ENCODE data around the gene ST3GAL2.
"Not testable (repeated sequence)": the region's sequence is repeated elsewhere in the genome, so short reads cannot be mapped to it uniquely, and the experiment has no call there.

DNA sequence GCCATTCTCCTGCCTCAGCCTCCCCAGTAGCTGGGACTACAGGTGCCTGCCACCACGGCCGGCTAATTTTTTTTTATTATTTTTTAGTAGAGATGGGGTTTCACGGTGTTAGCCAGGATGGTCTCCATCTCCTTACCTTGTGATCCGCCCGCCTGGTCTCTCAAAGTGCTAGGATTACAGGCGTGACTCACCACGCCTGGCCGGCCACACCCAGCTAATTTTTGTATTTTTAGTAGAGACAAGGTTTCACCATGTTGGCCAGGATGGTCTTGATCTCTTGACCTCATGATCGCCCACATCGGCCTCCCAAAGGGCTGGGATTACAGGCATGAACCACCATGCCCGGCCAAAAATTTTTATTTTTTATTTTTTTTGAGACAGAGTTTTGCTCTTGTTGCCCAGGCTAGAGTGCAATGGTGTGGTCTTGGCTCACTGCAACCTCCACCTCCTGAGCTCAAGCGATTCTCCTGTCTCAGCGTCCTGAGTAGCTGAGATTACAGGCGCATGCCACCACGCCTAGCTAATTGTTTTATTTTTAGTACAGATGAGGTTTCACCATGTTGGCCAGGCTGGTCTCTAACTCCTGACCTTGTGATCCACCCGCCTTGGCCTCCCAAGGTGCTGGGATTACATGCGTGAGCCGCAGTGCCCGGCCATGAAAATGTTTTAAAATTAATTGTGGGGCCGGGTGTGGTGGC, 52.5 kb downstream of the ST3GAL2 start:
- TF ChIP-seq, protein P1, sequence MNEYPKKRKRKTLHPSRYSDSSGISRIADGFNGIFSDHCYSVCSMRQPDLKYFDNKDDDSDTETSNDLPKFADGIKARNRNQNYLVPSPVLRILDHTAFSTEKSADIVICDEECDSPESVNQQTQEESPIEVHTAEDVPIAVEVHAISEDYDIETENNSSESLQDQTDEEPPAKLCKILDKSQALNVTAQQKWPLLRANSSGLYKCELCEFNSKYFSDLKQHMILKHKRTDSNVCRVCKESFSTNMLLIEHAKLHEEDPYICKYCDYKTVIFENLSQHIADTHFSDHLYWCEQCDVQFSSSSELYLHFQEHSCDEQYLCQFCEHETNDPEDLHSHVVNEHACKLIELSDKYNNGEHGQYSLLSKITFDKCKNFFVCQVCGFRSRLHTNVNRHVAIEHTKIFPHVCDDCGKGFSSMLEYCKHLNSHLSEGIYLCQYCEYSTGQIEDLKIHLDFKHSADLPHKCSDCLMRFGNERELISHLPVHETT (CRISPR knock-in tag; conservative IDR thresholded peaks at IDR 0.05 in 1 of 2, IDR thresholded peaks at IDR 0.05 in 1 of 2): not testable (repeated sequence)
- TF ChIP-seq, protein P2, sequence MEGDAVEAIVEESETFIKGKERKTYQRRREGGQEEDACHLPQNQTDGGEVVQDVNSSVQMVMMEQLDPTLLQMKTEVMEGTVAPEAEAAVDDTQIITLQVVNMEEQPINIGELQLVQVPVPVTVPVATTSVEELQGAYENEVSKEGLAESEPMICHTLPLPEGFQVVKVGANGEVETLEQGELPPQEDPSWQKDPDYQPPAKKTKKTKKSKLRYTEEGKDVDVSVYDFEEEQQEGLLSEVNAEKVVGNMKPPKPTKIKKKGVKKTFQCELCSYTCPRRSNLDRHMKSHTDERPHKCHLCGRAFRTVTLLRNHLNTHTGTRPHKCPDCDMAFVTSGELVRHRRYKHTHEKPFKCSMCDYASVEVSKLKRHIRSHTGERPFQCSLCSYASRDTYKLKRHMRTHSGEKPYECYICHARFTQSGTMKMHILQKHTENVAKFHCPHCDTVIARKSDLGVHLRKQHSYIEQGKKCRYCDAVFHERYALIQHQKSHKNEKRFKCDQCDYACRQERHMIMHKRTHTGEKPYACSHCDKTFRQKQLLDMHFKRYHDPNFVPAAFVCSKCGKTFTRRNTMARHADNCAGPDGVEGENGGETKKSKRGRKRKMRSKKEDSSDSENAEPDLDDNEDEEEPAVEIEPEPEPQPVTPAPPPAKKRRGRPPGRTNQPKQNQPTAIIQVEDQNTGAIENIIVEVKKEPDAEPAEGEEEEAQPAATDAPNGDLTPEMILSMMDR (IDR thresholded peaks at IDR 0.05 in 2 of 3, conservative IDR thresholded peaks at IDR 0.05 in 1 of 3; ENCODE audit: insufficient read depth in 2 of 3, low read depth in 1 of 3, low read length in 3 of 3): not testable (repeated sequence)
- TF ChIP-seq, protein P3, sequence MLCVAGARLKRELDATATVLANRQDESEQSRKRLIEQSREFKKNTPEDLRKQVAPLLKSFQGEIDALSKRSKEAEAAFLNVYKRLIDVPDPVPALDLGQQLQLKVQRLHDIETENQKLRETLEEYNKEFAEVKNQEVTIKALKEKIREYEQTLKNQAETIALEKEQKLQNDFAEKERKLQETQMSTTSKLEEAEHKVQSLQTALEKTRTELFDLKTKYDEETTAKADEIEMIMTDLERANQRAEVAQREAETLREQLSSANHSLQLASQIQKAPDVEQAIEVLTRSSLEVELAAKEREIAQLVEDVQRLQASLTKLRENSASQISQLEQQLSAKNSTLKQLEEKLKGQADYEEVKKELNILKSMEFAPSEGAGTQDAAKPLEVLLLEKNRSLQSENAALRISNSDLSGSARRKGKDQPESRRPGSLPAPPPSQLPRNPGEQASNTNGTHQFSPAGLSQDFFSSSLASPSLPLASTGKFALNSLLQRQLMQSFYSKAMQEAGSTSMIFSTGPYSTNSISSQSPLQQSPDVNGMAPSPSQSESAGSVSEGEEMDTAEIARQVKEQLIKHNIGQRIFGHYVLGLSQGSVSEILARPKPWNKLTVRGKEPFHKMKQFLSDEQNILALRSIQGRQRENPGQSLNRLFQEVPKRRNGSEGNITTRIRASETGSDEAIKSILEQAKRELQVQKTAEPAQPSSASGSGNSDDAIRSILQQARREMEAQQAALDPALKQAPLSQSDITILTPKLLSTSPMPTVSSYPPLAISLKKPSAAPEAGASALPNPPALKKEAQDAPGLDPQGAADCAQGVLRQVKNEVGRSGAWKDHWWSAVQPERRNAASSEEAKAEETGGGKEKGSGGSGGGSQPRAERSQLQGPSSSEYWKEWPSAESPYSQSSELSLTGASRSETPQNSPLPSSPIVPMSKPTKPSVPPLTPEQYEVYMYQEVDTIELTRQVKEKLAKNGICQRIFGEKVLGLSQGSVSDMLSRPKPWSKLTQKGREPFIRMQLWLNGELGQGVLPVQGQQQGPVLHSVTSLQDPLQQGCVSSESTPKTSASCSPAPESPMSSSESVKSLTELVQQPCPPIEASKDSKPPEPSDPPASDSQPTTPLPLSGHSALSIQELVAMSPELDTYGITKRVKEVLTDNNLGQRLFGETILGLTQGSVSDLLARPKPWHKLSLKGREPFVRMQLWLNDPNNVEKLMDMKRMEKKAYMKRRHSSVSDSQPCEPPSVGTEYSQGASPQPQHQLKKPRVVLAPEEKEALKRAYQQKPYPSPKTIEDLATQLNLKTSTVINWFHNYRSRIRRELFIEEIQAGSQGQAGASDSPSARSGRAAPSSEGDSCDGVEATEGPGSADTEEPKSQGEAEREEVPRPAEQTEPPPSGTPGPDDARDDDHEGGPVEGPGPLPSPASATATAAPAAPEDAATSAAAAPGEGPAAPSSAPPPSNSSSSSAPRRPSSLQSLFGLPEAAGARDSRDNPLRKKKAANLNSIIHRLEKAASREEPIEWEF (CRISPR knock-in tag; IDR thresholded peaks at IDR 0.05): not testable (repeated sequence)
- not testable (repeated sequence) for TF ChIP-seq GABPA (tag; conservative IDR thresholded peaks at IDR 0.05; ENCODE audit: low read depth); TEAD2 (tag; IDR thresholded peaks at IDR 0.05); ZNF79 (CRISPR knock-in tag; IDR thresholded peaks at IDR 0.05; ENCODE audit: low read depth); YY1 (IDR thresholded peaks at IDR 0.05; ENCODE audit: borderline replicate concordance in 1 of 3, control insufficient read depth in 1 of 3, extremely low read depth in 1 of 3, insufficient read depth in 3 of 3, insufficient read length in 1 of 3, insufficient replicate concordance in 2 of 3, low read depth in 1 of 3, low read length in 2 of 3)

Measured in K562 (cell line).